SK-N-MC (cell line): ENCODE measurements around the gene KIF16B.

Experiments used
- DNase-seq: peaks from one replicate; pipeline ENCODE4 v3.0.0-alpha.2; 2011; ENCODE audit warnings: low read depth, low spot score
- H3K27ac ChIP-seq: fragments of 200-600 bp; sonication (generic); 2 replicates; pipeline ENCODE4 v1.5.1; 2016; ENCODE audit warnings: mixed run types
- H3K36me3 ChIP-seq: fragments of 200-600 bp; sonication (generic); 2 replicates; pipeline ENCODE4 v1.6.1; 2017; ENCODE audit warnings: antibody characterized with exemption, low read length, mixed read lengths; ENCODE audit not compliant: insufficient read depth
- H3K4me3 ChIP-seq: fragments of 200-600 bp; sonication (generic); 2 replicates; pipeline ENCODE4 v1.5.1; 2016
- H3K9ac ChIP-seq: fragments of 200-600 bp; sonication (generic); 2 replicates; pipeline ENCODE4 v1.8.0; 2017; ENCODE audit warnings: mixed run types, mixed read lengths; ENCODE audit not compliant: insufficient read length
- H3K9me3 ChIP-seq: fragments of 200-600 bp; sonication (generic); 2 replicates; pipeline ENCODE4 v1.6.1; 2017; ENCODE audit warnings: low read depth, mild to moderate bottlenecking, antibody characterized with exemption, low read length, moderate library complexity, mixed read lengths
- EZH2 ChIP-seq: fragments of 200-600 bp; sonication (generic); IDR thresholded peaks from one replicate; pipeline ENCODE4 v1.6.1; 2017; ENCODE audit warnings: antibody characterized with exemption
- FOXP2 ChIP-seq: optimal IDR thresholded peaks from 2 replicates; pipeline ENCODE3; 2011; ENCODE audit warnings: mild to moderate bottlenecking, moderate library complexity; ENCODE audit not compliant: insufficient read depth; ENCODE audit errors: extremely low read length, control extremely low read depth
- POLR2AphosphoS5 ChIP-seq: IDR thresholded peaks from 2 replicates; pipeline ENCODE4 v1.6.1; 2012; ENCODE audit warnings: mild to moderate bottlenecking, low read depth, low read length, borderline replicate concordance

Gene KIF16B

GRCh38 chr20:16224836-16225235 lies 348.4 kb downstream of the KIF16B start:
- Histone ChIP-seq H3K9me3 (no peaks in the 10 kb centered on the region), H3K36me3 (no peaks in the 10 kb centered on the region), H3K9ac (no peak overlapping the region), H3K27ac (no peak overlapping the region), H3K4me3 (no peak overlapping the region)
- no peak for TF ChIP-seq FOXP2
- TF ChIP-seq POLR2AphosphoS5, result no peak
- no peak for TF ChIP-seq EZH2
- DNase-seq, result no peak

- no peak overlapping the region for H3K9ac ChIP-seq
- no peak for DNase-seq
- H3K4me3 ChIP-seq, result no peak overlapping the region
- no peaks in the 10 kb centered on the region for H3K36me3 ChIP-seq
- H3K9me3 ChIP-seq, result no peaks in the 10 kb centered on the region
- TF ChIP-seq FOXP2 (no peak), EZH2 (no peak), POLR2AphosphoS5 (no peak)
- H3K27ac ChIP-seq, result no peak overlapping the region
These were observed 350.3 kb downstream of the KIF16B start for GRCh38 chr20:16222859-16223411.
